HG02870 (cell line): ENCODE data around the gene CCDC121.
A peak's percentile ranks its signal among the peaks of the same experiment; 100 is the strongest.

Experiments used
- ATAC-seq: cut with Tn5 transposase; IDR thresholded peaks from one replicate; pipeline ENCODE4 v1.9.1; 2021; ENCODE audit warnings: mild to moderate bottlenecking, moderate library complexity; ENCODE audit not compliant: unreplicated experiment

CCDC121 gene, protein sequence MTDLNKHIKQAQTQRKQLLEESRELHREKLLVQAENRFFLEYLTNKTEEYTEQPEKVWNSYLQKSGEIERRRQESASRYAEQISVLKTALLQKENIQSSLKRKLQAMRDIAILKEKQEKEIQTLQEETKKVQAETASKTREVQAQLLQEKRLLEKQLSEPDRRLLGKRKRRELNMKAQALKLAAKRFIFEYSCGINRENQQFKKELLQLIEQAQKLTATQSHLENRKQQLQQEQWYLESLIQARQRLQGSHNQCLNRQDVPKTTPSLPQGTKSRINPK

DNA sequence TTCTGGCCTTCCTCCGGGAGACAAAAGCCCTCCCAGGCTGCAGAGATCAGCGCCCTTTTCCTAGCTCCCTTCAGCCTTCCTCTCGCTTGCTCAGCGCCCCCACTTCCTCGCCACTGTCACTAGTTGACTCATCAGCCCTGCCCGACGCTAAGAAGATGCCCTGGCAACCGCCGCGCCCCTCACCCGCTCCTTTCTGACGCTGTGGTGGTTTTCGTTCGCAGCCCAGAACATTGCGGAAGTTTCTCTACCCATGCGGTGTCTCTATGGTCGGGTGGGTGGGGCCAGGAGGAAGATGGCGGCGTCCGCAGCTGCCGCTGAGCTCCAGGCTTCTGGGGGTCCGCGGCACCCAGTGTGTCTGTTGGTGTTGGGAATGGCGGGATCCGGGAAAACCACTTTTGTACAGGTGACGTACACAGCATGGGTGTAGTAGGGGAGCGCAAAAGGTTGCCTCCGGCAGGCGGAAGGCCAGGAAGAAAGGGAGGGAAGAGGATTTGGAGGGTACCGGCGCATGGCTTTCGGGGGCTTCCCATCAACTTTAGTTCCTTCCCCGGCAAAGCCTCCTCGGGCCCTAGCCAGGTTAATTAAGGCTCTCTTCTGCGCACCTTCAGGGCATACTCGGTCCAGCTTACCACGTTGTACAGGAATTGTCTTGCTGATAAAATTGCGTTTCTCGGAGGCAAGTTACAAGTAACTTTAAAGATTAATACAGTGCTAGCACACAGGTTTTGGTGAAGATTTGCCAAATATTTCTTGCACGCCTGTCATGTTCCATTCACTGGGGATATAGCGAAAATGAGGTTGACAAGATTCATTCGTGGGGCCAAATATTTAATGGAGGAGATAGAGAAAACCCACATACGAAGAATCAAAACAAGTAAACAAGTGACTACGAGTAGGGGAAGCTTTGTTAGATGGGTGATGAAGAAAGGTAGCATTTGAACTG is at the start of gene CCDC121, which contains the start of gene GPN1:
Gene CCDC121, minus strand, starts transcription at position 246 of the 943 bp plus-strand sequence. CDS start 1,213 bp downstream, outside the sequence.
Gene GPN1, plus strand, starts transcription at position 284 of the 943 bp plus-strand sequence. Its CDS starts 9 bp downstream, at position 293.
- ATAC-seq: peak; percentile 98

DNA sequence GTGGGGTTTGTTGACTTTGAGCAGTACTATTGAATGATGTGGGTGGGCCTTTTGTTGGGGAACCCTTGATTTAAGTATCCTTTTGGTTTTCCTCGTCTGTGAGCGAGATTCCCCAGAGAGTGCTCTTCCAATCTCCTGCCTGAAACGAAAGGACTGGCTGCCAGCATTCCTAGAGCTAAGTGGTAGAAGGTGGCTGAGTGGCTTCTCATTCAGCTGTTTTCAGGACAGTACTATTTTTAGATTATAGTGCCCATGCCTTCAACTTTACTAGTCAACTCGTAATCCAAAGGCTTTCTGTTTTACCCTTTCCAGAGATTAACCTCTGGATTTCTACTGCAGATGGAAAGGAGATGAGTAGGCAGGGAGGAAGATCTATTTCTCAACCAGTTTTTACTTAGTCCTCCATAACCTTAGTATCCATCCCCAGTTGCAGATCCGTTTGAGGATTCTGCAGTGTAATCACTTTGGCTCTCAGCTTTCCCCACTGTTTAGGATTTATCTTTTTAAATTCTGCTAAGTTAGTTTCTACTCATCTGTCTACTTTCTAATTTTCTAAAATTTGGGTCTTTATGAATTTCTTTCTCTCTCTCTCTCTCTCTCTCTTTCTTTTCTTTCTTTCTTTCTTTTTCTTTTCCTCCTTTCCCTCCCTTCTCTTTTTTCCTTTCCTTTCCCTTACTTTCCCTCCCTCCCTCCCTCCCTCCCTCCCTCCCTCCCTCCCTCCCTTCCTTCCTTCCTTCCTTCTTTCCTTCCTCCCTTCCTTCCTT is 44.1 kb upstream of the CCDC121 start:
- ATAC-seq: no peak

GRCh38 chr2:27671235-27671634 is 42.4 kb upstream of the CCDC121 start:
- no peak for ATAC-seq

GRCh38 chr2:27667446-27667845 is 38.6 kb upstream of the CCDC121 start:
- no peak for ATAC-seq

GRCh38 chr2:27664622-27665363 is 36.0 kb upstream of the CCDC121 start:
- ATAC-seq: no peak

DNA sequence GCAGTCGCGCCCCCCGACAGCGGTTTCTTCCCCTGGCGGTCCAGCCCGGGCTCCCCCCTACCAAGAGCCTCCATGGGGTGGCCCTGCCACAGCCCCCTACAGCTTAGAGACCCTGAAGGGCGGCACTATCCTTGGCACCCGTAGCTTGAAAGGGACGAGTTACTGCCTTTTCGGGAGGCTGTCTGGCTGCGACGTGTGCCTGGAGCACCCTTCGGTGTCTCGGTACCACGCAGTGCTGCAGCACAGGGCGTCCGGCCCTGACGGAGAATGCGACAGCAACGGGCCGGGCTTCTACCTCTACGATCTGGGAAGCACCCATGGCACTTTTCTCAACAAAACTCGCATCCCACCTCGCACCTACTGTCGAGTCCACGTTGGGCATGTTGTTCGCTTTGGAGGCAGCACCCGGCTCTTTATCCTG is 35.4 kb upstream of the CCDC121 start:
- ATAC-seq: no peak

DNA sequence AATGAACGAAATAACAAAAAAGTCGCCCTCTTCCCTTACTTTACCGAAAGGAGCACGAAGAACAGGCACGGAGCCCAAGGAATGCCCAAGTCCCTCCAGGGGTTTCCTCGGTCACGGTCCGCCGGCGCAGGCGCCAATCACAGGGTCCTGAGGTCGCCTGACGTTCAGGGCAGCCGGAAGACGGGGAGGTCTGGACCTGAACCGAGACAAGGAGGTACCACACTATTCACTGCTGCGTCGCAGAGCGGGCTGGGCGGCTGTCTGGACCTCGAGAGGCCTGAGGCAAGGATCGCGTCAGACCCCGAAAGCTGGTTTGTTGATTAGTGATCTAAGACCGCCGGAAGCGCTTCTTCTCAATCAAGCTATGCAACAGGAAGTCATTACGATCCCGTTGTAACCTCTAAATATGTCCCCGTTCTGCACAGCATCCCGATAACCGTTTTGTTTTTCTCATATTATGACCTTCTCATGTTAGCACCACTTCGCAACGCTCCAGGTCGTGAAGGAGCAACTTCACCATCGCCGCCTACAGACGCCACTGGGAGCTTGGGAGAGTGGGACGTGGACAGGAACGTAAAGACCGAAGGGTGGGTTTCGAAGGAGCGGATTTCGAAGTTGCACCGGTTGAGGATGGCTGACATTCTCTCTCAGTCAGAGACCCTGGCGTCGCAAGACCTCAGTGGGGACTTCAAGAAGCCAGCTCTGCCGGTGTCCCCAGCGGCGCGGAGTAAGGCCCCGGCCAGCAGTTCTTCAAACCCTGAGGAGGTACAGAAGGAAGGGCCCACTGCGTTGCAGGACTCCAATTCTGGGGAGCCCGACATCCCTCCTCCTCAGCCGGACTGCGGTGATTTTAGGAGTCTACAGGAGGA is 34.7 kb upstream of the CCDC121 start, which contains the start of the genes SLC4A1AP and SUPT7L:
Gene SLC4A1AP, plus strand, starts transcription at position 605 of the 869 bp plus-strand sequence. Its CDS starts 26 bp downstream, at position 631.
Gene SUPT7L, minus strand, starts transcription at position 330 of the 869 bp plus-strand sequence. CDS start 1,422 bp downstream, outside the sequence.
- peak; percentile 73 for ATAC-seq

DNA sequence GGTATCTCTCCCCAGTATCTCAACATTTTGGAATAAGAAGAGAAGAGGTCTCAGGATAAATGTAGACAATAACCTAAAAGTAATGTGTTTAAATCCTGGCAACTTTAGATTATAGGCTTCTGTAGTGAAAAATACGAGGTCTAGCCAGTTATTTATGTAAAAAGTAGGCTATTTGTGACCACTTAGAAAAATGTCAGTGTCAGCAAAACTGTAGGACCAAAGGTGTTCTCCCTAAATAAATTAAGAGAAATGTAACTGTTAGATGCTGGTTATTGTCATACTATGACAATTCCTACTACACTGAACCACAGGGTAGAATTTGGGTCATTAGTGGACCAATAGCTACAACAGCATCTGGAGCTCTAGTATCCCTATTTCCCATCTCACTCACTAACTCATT is 32.6 kb upstream of the CCDC121 start:
- no peak for ATAC-seq

- no peak for ATAC-seq
Observed at GRCh38 chr2:27655155-27655951, 26.5 kb upstream of the CCDC121 start.

GRCh38 chr2:27653397-27653796 is 24.6 kb upstream of the CCDC121 start:
- no peak for ATAC-seq

- ATAC-seq: no peak
Observed at GRCh38 chr2:27652790-27653189, 24.0 kb upstream of the CCDC121 start.

GRCh38 chr2:27652341-27652740 is 23.5 kb upstream of the CCDC121 start:
- no peak for ATAC-seq

DNA sequence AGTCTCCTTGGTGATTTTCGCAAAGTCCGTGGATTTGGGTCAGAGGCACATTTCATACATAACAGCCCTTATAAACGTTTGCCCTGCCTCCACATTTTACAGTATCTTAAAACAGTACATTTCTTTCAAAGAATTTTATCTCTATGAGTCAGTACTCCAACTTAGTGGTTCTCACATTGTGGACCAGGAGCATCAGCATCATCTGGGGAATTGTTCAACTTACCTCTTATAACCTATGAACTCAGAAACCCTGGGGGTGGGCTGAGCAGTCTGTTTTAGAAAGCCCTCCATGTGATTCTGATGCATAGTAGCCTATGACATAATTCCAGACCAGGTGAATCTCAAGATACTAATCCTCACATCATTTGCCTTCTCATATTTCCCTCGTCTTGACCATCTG is 22.2 kb upstream of the CCDC121 start:
- no peak for ATAC-seq

GRCh38 chr2:27647737-27648136 is 18.9 kb upstream of the CCDC121 start:
- ATAC-seq: no peak

DNA sequence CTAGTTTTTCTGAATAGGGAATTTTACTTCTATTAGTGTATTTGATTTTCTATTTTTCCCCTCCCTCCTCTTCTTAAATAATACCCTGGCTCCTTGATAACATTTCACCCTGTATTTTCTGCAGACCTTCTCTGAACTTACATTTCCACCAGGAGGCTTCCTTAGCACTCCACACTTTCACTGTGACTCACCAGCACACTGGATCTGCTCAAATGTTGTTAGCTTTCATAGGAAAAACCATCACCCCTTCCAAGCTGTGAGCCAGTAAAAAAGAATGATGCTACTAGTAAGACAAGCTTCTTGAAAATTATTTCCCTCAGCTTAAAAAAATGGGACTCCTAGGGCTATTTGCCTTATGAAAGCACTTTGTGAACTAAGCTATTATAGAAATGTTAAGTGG is 18.5 kb upstream of the CCDC121 start:
- ATAC-seq: no peak

- ATAC-seq: no peak
Observed at GRCh38 chr2:27645197-27645596, 16.4 kb upstream of the CCDC121 start.

GRCh38 chr2:27640722-27641245 is 12.0 kb upstream of the CCDC121 start:
- no peak for ATAC-seq

DNA sequence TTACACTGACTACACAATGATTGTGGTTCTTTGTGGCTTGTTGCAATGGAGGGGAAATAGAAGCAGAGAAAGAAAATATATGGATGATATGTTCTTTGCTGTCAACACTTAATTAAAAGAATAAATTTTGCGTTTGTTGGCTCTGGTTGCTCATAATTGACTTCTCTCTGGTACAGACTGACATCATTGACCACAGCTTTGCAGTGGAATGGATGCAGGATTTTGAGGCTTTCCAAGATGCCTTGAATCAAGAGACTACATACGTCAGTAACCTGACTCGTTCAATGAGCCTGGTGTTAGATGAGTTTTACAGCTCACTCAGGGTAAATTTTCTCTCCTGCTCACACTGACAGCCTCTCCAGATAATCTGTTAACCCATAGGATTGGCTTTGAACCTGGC is 9.9 kb upstream of the CCDC121 start:
- no peak for ATAC-seq
